ENCODE measurements around the gene C1QTNF2.
"Not testable (repeated sequence)": the region's sequence is repeated elsewhere in the genome, so short reads cannot be mapped to it uniquely, and the experiment has no call there.

The C1QTNF2 gene

GRCh38 chr5:160349249-160349934 lies 21.0 kb downstream of the C1QTNF2 start:
- H3K4me1 ChIP-seq (ENCODE audit: insufficient read depth, low read length), result peaks cover 4% of the 10 kb centered on the region
- no peaks in the 10 kb centered on the region for H3K9me3 ChIP-seq (ENCODE audit: low read length)
- no peaks in the 10 kb centered on the region for H3K36me3 ChIP-seq (ENCODE audit: insufficient read depth, low read length)

GRCh38 chr5:160348080-160348479 lies 22.3 kb downstream of the C1QTNF2 start:
- Histone ChIP-seq H3K4me1 (ENCODE audit: insufficient read depth, low read length) (peaks cover 4% of the 10 kb centered on the region), H2AFZ (ENCODE audit: low read depth, low read length) (no peak overlapping the region), H3K4me3 (ENCODE audit: low read length) (no peak overlapping the region), H3K9me3 (ENCODE audit: low read length) (no peaks in the 10 kb centered on the region), H3K27me3 (ENCODE audit: insufficient read depth, low read length) (no peaks in the 10 kb centered on the region), H3K36me3 (ENCODE audit: insufficient read depth, low read length) (no peaks in the 10 kb centered on the region)

More at GRCh38 chr5:160349249-160349934, 21.0 kb downstream of the C1QTNF2 start:
- H3K27me3 ChIP-seq (ENCODE audit: insufficient read depth, low read length), result no peaks in the 10 kb centered on the region
- no peak overlapping the region for H2AFZ ChIP-seq (ENCODE audit: low read depth, low read length)
- H3K4me3 ChIP-seq (ENCODE audit: low read length), result no peak overlapping the region

- Histone ChIP-seq H3K27me3 (ENCODE audit: insufficient read depth, low read length) (no peaks in the 10 kb centered on the region), H3K9me3 (ENCODE audit: low read length) (no peaks in the 10 kb centered on the region), H3K4me3 (ENCODE audit: low read length) (no peak overlapping the region), H3K36me3 (ENCODE audit: insufficient read depth, low read length) (no peaks in the 10 kb centered on the region), H2AFZ (ENCODE audit: low read depth, low read length) (no peak overlapping the region), H3K4me1 (ENCODE audit: insufficient read depth, low read length) (peaks cover 4% of the 10 kb centered on the region)
These were observed 23.0 kb downstream of the C1QTNF2 start for GRCh38 chr5:160347448-160347847.

- H3K4me3 ChIP-seq (ENCODE audit: low read length), result no peak overlapping the region
- H3K4me1 ChIP-seq (ENCODE audit: insufficient read depth, low read length), result peaks cover 4% of the 10 kb centered on the region
- H3K9me3 ChIP-seq (ENCODE audit: low read length), result no peaks in the 10 kb centered on the region
- no peaks in the 10 kb centered on the region for H3K36me3 ChIP-seq (ENCODE audit: insufficient read depth, low read length)
- H2AFZ ChIP-seq (ENCODE audit: low read depth, low read length), result no peak overlapping the region
- H3K27me3 ChIP-seq (ENCODE audit: insufficient read depth, low read length), result no peaks in the 10 kb centered on the region
These were observed 27.9 kb downstream of the C1QTNF2 start for GRCh38 chr5:160342413-160342941.

GRCh38 chr5:160341309-160341870 lies 29.0 kb downstream of the C1QTNF2 start:
- peaks cover 4% of the 10 kb centered on the region for H3K4me1 ChIP-seq (ENCODE audit: insufficient read depth, low read length)
- H3K9me3 ChIP-seq (ENCODE audit: low read length), result no peaks in the 10 kb centered on the region
- no peaks in the 10 kb centered on the region for H3K27me3 ChIP-seq (ENCODE audit: insufficient read depth, low read length)
- no peak overlapping the region for H3K4me3 ChIP-seq (ENCODE audit: low read length)
- H2AFZ ChIP-seq (ENCODE audit: low read depth, low read length), result no peak overlapping the region
- H3K36me3 ChIP-seq (ENCODE audit: insufficient read depth, low read length), result no peaks in the 10 kb centered on the region

- not testable (repeated sequence) for H3K4me1 ChIP-seq (ENCODE audit: insufficient read depth, low read length); H3K4me3 ChIP-seq (ENCODE audit: low read length); H3K36me3 ChIP-seq (ENCODE audit: insufficient read depth, low read length); H3K27me3 ChIP-seq (ENCODE audit: insufficient read depth, low read length); H3K9me3 ChIP-seq (ENCODE audit: low read length); H2AFZ ChIP-seq (ENCODE audit: low read depth, low read length)
These were observed 29.9 kb downstream of the C1QTNF2 start for GRCh38 chr5:160340513-160340912.

DNA sequence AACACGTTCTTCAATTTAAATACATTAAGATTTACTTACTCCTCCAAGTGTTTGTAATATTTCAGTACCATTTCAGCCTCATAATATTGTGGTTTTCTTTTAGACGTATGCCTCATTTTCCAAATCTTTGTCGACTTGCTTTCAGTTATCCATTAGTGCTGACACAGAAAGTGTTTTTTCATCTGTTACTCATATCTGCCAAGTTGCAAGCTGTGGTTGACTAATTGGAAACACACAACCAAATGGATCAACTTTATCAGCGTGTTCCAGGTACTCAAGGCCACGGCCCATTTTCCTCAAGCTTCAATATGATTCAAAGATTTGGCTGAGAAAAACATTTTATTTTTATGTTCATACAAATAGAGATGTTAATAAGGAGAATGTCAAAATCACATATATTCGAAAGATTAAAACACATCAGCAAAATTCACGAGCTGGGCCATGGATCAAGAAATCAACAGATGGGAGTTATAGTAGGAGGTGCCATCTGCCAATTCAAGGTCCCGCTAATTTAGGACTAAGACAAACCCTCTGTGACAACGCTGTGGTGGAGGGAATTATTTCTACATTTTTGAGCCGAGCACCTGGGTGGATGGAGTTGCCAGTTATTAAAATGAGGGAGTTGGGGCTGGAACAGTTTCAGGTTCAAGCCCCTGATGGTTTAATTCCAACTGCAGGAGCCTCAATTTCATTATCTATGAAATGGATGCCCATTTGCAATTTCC lies 30.9 kb downstream of the C1QTNF2 start:
- H3K27me3 ChIP-seq (ENCODE audit: insufficient read depth, low read length), result no peaks in the 10 kb centered on the region
- no peaks in the 10 kb centered on the region for H3K9me3 ChIP-seq (ENCODE audit: low read length)
- H2AFZ ChIP-seq (ENCODE audit: low read depth, low read length), result no peak overlapping the region
- no peaks in the 10 kb centered on the region for H3K36me3 ChIP-seq (ENCODE audit: insufficient read depth, low read length)
- no peak overlapping the region for H3K4me3 ChIP-seq (ENCODE audit: low read length)
- H3K4me1 ChIP-seq (ENCODE audit: insufficient read depth, low read length), result no peaks in the 10 kb centered on the region

- H3K9me3 ChIP-seq (ENCODE audit: low read length); H3K4me1 ChIP-seq (ENCODE audit: insufficient read depth, low read length); H3K27me3 ChIP-seq (ENCODE audit: insufficient read depth, low read length); H3K4me3 ChIP-seq (ENCODE audit: low read length); H2AFZ ChIP-seq (ENCODE audit: low read depth, low read length); H3K36me3 ChIP-seq (ENCODE audit: insufficient read depth, low read length): not testable (repeated sequence)
These were observed 35.7 kb downstream of the C1QTNF2 start for GRCh38 chr5:160334716-160335115.

- Histone ChIP-seq H3K4me3 (ENCODE audit: low read length) (no peak overlapping the region), H3K27me3 (ENCODE audit: insufficient read depth, low read length) (no peaks in the 10 kb centered on the region), H3K4me1 (ENCODE audit: insufficient read depth, low read length) (no peaks in the 10 kb centered on the region), H2AFZ (ENCODE audit: low read depth, low read length) (no peak overlapping the region), H3K36me3 (ENCODE audit: insufficient read depth, low read length) (no peaks in the 10 kb centered on the region), H3K9me3 (ENCODE audit: low read length) (no peaks in the 10 kb centered on the region)
These were observed 36.7 kb downstream of the C1QTNF2 start for GRCh38 chr5:160333721-160334120.

- H3K4me1 ChIP-seq (ENCODE audit: insufficient read depth, low read length), result no peaks in the 10 kb centered on the region
- H3K27me3 ChIP-seq (ENCODE audit: insufficient read depth, low read length), result no peaks in the 10 kb centered on the region
- H3K36me3 ChIP-seq (ENCODE audit: insufficient read depth, low read length), result no peaks in the 10 kb centered on the region
- H3K9me3 ChIP-seq (ENCODE audit: low read length), result no peaks in the 10 kb centered on the region
- no peak overlapping the region for H3K4me3 ChIP-seq (ENCODE audit: low read length)
- H2AFZ ChIP-seq (ENCODE audit: low read depth, low read length), result no peak overlapping the region
These were observed 40.2 kb downstream of the C1QTNF2 start for GRCh38 chr5:160330212-160330611.

DNA sequence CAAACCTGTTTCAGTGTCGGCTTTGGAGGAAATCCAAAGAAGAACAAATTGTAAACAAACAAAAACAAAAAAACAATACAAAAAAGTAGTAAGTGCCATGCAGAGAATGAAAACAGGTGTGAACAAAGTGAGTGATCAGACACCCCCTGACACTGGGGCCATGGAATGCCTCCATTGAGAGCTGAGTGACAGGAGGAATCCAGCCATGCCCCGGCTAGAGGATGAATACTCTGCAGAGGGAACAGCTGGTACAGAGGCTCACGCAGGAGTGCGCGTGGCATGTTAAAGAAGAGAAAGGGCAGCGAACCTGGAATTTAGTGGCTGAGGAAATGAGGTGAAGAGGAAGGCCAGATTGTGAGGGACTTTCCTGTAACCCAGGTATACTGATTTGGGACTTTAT lies 42.6 kb downstream of the C1QTNF2 start:
- Histone ChIP-seq H3K9me3 (ENCODE audit: low read length) (no peaks in the 10 kb centered on the region), H3K4me3 (ENCODE audit: low read length) (no peak overlapping the region), H3K27me3 (ENCODE audit: insufficient read depth, low read length) (no peaks in the 10 kb centered on the region), H3K4me1 (ENCODE audit: insufficient read depth, low read length) (no peaks in the 10 kb centered on the region), H3K36me3 (ENCODE audit: insufficient read depth, low read length) (no peaks in the 10 kb centered on the region), H2AFZ (ENCODE audit: low read depth, low read length) (no peak overlapping the region)

DNA sequence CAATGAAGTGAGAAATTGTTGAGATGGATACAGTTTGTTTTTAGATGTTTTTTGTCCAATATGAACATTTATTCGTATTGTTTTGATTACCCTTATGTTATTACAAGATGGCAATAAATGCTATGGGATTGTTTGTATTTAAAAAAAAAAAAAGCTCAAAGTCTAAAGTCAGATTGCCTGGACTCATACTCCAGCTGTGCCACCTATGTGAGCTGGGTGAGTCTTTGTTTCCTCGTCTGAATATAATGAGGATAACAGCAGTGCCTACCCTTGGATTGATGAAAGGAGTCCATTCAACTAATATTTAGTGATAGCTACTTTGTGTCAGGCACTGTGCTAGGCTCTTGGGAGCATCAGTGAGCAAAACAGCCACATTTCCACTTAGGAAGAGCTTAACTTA lies 43.4 kb downstream of the C1QTNF2 start:
- Histone ChIP-seq H2AFZ (ENCODE audit: low read depth, low read length) (no peak overlapping the region), H3K36me3 (ENCODE audit: insufficient read depth, low read length) (no peaks in the 10 kb centered on the region), H3K27me3 (ENCODE audit: insufficient read depth, low read length) (no peaks in the 10 kb centered on the region), H3K4me3 (ENCODE audit: low read length) (no peak overlapping the region), H3K4me1 (ENCODE audit: insufficient read depth, low read length) (no peaks in the 10 kb centered on the region), H3K9me3 (ENCODE audit: low read length) (no peaks in the 10 kb centered on the region)

GRCh38 chr5:160325716-160326115 lies 44.7 kb downstream of the C1QTNF2 start:
- Histone ChIP-seq H3K4me1 (ENCODE audit: insufficient read depth, low read length) (no peaks in the 10 kb centered on the region), H3K36me3 (ENCODE audit: insufficient read depth, low read length) (no peaks in the 10 kb centered on the region), H3K27me3 (ENCODE audit: insufficient read depth, low read length) (no peaks in the 10 kb centered on the region), H2AFZ (ENCODE audit: low read depth, low read length) (no peak overlapping the region), H3K9me3 (ENCODE audit: low read length) (no peaks in the 10 kb centered on the region), H3K4me3 (ENCODE audit: low read length) (no peak overlapping the region)
